DMS 273 treated with DMSO at 0.1 percent for 48 hours (cell line): ENCODE data around the gene ATG4D.

Experiments
- DNase-seq: peaks from one replicate; lab custom pipeline; 2025; lab: John Stamatoyannopoulos, UW

ATG4D gene

DNA sequence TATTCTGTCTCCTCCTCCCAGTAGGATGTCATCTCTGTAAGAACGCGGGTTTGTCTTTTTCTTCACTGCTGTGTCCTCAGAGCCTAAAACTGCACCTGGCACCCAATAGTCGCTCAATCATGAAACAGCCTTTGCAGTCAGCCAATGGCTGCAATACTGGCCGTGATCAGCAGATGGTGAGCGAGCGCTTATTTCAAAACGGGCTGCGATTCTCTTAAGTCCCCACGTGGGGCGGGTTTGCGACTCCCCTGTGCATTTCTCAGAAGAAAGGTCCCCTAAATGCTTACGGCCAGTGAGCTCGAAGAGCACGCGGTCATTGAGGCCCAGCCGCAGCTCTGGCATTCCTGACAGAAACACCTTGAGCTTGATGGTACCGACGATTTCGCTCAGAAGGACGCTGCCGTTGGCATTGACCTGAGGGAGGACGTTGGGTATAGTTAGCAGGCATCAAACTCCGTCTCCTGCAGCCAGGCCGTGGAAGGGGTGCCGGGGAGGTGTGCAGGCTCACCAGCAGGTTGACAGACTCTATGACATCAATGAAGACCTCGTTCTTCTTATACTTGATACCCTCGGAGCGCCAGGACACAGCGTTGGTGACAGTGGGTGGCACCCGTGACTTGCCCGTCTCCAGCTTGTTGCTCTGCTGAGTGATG is 37.4 kb downstream of the ATG4D start:
- DNase-seq: peak; percentile 80

DNA sequence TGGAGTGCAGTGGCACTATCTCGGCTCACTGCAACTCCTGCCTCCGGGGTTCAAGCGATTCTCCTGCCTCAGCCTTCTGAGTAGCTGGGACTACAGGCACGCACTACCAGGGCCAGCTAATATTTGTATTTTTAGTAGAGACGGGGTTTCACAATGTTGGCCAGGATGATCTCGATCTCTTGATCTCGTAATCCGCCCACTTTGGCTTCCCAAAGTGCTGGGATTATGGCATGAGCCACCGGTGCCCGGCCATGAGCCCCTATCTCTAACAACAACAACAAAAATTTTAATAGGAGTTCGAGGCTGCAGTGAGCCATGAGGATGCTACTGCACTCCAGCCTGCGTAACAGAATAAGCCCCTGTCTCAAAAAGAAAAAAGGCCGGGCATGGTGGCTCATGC is 38.4 kb downstream of the ATG4D start:
- no peak for DNase-seq

- DNase-seq: no peak
Observed at GRCh38 chr19:10583036-10583776, 39.5 kb downstream of the ATG4D start.

DNA sequence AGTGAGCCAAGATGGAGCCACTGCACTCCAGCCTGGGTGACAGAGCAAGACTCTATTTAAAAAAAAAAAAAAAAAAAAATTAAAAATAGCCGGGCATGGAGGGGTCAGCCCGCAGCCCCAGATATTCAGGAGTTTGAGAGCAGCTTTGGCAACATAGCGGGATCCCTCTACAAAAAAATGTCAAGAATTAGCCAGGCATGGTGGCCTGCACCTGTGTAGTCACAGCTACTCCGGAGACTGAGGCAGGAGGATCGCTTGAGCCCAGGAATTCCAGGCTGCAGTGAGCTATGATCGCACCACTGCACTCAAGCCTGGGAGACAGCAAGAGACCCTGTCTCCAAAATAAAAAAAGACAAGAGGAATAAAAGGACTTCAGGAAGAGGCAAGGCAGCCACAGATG is 42.7 kb downstream of the ATG4D start:
- DNase-seq: no peak

DNA sequence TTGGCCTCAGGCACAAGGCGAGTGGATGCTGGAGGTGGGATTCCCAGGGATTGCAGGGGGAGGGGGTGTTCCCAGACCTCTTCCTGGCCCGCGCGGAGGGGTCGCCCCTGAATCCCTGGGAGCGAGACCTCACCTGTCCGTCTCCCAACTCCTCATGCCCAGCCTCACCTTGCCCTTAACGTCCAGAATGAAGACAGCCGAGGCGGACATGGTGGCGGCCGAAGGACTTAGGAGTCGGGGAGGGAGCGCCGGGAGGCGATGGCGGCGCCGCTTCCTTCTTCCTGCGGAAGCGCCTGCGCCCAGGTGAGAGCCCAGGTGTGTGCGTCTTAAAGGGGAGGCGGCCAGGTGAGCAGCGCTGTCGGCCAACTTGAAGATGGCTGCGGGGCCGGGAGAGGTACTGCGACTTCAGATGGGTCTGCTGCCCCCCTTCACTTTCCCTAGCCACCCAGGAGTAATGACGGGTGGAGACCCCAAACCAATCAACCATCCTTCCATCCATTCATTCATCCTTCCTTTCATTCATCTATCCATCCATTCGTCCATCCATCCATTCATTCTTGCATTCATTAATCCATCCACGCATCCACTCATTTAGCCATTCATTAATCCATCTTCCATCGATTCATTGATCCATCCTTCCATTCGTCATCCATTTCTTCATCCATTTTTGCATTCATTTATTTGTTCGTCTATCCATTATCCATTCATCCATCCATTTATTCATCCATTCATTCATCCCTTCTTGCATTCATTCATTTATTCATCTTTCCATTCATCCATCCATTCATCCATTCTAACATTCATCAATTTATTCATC is 43.5 kb downstream of the ATG4D start, which contains the start of gene AP1M2:
AP1M2 (minus strand) TSS at position 291 of the 817 bp plus-strand sequence; CDS start at position 210, 81 bp downstream.
- DNase-seq: no peak

- no peak for DNase-seq
Observed at GRCh38 chr19:10587839-10588150, 44.1 kb downstream of the ATG4D start.

- DNase-seq: no peak
Observed at GRCh38 chr19:10593148-10593547, 49.4 kb downstream of the ATG4D start.

DNA sequence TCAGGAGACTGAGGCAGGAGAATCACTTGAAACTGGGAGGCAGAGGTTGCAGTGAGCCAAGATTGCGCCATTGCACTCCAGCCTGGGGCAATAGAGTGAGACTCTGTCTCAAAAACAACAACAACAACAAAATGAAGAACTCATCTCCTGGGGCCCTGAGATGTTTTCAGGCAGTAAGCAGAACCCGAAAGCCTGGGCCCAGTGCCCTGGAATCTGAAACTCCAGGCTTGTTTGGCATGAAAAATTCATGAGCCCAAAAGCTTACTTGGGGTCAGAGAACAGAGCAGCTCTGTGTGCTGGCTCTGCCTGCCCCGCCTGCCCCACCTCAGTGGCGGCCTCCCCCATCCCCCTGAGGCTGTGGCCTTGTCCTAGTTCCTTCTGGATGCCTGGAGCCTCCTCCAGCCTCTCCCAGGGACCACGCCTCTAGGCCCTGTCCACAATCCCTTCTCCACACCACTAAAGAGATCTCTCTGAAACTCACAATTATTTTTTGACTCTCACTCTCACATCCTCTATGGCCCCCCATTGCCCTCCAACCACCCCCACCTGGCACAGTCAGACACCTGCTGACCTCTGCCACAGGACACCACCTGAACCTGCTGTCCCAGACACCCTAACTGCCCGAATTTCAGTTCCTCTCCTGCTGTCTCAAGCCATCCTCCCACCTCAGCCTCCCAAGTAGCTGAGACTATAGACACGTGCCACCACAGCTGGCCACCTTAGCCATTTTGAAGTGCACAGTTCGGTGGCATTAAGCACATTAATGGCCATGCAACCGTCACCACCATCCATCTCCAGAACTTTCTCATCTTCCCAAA is 50.3 kb downstream of the ATG4D start:
- DNase-seq: no peak

DNA sequence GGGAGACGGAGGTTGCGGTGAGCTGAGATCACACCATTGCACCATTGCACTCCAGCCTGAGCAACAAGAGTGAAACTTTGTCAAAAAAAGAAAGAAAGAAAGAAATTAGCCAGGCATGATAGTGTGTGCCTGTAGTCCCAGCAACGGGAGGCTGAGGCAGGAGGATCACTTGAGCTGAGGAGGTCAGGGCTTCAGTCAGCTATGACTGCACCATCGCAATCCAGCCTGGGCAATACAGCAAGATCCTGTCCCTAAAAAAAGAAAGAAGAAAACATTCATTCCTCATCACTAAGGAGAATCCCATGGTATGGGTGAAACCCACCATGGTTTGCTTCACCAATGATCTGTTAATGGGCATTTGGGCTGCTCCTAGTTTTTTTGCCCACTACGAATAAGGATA is 56.4 kb downstream of the ATG4D start:
- DNase-seq: no peak

GRCh38 chr19:10601999-10602329 is 58.3 kb downstream of the ATG4D start:
- DNase-seq: no peak

GRCh38 chr19:10602330-10603083 is 58.8 kb downstream of the ATG4D start:
- DNase-seq: peak; percentile 24
